ENCODE measurements around the gene MEMO1. TPM values are rescaled to one million over a fixed set of nuclear protein-coding genes. Genes with fewer than 3 reads are reported as not detected.

The MEMO1 gene
- total and polyA plus RNA-seq, 4 donors, result 22.4 to 32.9 (median 27.3) TPM

DNA sequence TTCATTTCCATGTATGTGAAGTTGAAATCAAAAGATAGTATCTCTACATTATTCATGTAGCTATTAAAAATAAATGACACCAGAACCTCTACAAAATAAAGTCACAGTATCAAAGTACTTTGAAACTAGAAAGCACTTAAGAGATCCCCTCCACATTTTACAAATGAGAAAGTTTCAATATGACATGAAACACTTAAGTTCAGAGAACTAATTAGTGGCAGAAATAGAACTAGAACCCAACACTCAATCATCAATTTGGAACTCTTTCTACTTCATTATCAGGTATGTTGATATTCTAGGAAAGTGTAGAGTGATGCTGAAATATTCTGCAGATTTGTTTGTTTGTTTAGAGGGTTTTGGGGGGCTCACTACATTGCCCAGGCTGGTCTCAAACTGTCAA is 145.6 kb downstream of the MEMO1 start:
- Histone ChIP-seq H3K36me3 (ENCODE audit: control insufficient read depth in 4 of 4, insufficient read depth in 3 of 4, low read depth in 1 of 4, low read length in 3 of 4) (peaks cover 0 to 2% (median under 1%) of the 10 kb centered on the region in 4 donors), H3K9ac (ENCODE audit: low read depth in 1 of 2, low read length in 2 of 2) (no peak overlapping the region), H3K9me3 (ENCODE audit: control insufficient read depth in 4 of 4, low read length in 3 of 4) (no peaks in the 10 kb centered on the region), H3K27ac (ENCODE audit: low read depth in 1 of 2, low read length in 2 of 2) (no peak overlapping the region), H3K4me1 (ENCODE audit: control insufficient read depth in 4 of 4, insufficient read depth in 4 of 4, low read length in 3 of 4) (no peaks in the 10 kb centered on the region), H3K27me3 (ENCODE audit: control insufficient read depth in 4 of 4, insufficient read depth in 4 of 4, low read length in 3 of 4) (no peaks in the 10 kb centered on the region), H3K4me3 (ENCODE audit: low read depth in 1 of 3, low read length in 3 of 3) (no peak overlapping the region)
- no peak for DNase-seq (ENCODE audit: low spot score)
- TF ChIP-seq, protein P1, sequence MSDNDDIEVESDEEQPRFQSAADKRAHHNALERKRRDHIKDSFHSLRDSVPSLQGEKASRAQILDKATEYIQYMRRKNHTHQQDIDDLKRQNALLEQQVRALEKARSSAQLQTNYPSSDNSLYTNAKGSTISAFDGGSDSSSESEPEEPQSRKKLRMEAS (IDR thresholded peaks at IDR 0.05), result no peak
- TF ChIP-seq SP1 (IDR thresholded peaks at IDR 0.05), result no peak
- TF ChIP-seq JUND (IDR thresholded peaks at IDR 0.05), result no peak
- TF ChIP-seq FOXA2 (IDR thresholded peaks at IDR 0.05), result no peak
- TF ChIP-seq ZBTB33 (IDR thresholded peaks at IDR 0.05), result no peak
- no peak for TF ChIP-seq HNF4A (conservative IDR thresholded peaks at IDR 0.05)
- no peak for TF ChIP-seq EGR1 (IDR thresholded peaks at IDR 0.05; ENCODE audit: low read depth in 2 of 2)
- TF ChIP-seq REST (IDR thresholded peaks at IDR 0.05), result no peak
- TF ChIP-seq RAD21 (IDR thresholded peaks at IDR 0.05), result no peak
- TF ChIP-seq NR2F2 (IDR thresholded peaks at IDR 0.05), result no peak
- TF ChIP-seq TAF1 (conservative IDR thresholded peaks at IDR 0.05), result no peak
- TF ChIP-seq YY1 (IDR thresholded peaks at IDR 0.05), result no peak
- TF ChIP-seq FOXA1 (IDR thresholded peaks at IDR 0.05), result no peak
- TF ChIP-seq GABPA (IDR thresholded peaks at IDR 0.05 in 1 of 2, conservative IDR thresholded peaks at IDR 0.05 in 1 of 2), result no peak
- no peak for TF ChIP-seq ATF3 (IDR thresholded peaks at IDR 0.05)
- TF ChIP-seq HNF4G (IDR thresholded peaks at IDR 0.05), result no peak
- no peak for TF ChIP-seq CTCF (IDR thresholded peaks at IDR 0.05; ENCODE audit: low read depth, low read length, missing input control)
- no peak for TF ChIP-seq RXRA (IDR thresholded peaks at IDR 0.05)

Measured in liver (tissue), 9 donors.